ENCODE data around the gene MTG2. TPM values are rescaled to one million over a fixed set of nuclear protein-coding genes. Genes with fewer than 3 reads are reported as not detected.

MTG2 gene
- total and polyA plus RNA-seq, 2 of the 4 experiments (the other 2 are of a cell fraction) = 11.5 to 25.2 TPM

- Histone ChIP-seq H2AK5ac (ENCODE audit: low read depth, low read length) (no peak overlapping the region), H3K4ac (ENCODE audit: low read depth, low read length) (no peak overlapping the region), H4K91ac (ENCODE audit: insufficient read depth, low read depth, low read length) (no peak overlapping the region), H4K8ac (ENCODE audit: low read depth in 2 of 2, low read length in 2 of 2) (no peak overlapping the region), H3K79me1 (ENCODE audit: low read depth in 1 of 2, low read length in 2 of 2) (peaks cover 2 to 6% of the 10 kb centered on the region in 2 experiments; a peak in 2 of 4 replicates), H3K9me1 (ENCODE audit: insufficient read depth, low read length) (0 out of 2 replicates have a peak, but pooled peaks cover 5% of the 10 kb centered on the region), H3K27ac (ENCODE audit: insufficient read depth, low read length) (no peak overlapping the region), H2BK15ac (ENCODE audit: low read depth, low read length) (no peak overlapping the region), H3K4me1 (ENCODE audit: control insufficient read depth, insufficient read depth, low read length) (no peaks in the 10 kb centered on the region; the same call in 1 of the 2 replicates), H3K14ac (replicated peaks; ENCODE audit: low read depth, low read length) (no peak overlapping the region), H3K18ac (ENCODE audit: low read depth, low read length) (no peak overlapping the region), H4K20me1 (ENCODE audit: insufficient read depth, low read length) (no peaks in the 10 kb centered on the region), H3K23ac (ENCODE audit: low read depth, low read length) (no peak overlapping the region), H2AFZ (replicated peaks; ENCODE audit: low read length, poor library complexity) (no peak overlapping the region), H4K5ac (ENCODE audit: low read depth, low read length) (no peak overlapping the region), H3K4me3 (ENCODE audit: insufficient read depth, low read depth, low read length) (no peak overlapping the region), H2BK20ac (ENCODE audit: low read depth, low read length) (no peak overlapping the region), H2BK5ac (ENCODE audit: low read depth, low read length, poor library complexity, severe bottlenecking) (no peak overlapping the region), H3K27me3 (ENCODE audit: control insufficient read depth, insufficient read depth, low read length) (no peaks in the 10 kb centered on the region), H3K9me3 (ENCODE audit: control insufficient read depth, insufficient read depth, low read length) (no peaks in the 10 kb centered on the region), H3K9ac (ENCODE audit: low read depth, low read length) (no peak overlapping the region), H2BK120ac (ENCODE audit: low read depth, low read length) (no peak overlapping the region), H2AK9ac (replicated peaks; ENCODE audit: low read depth, low read length, poor library complexity) (no peak overlapping the region), H3K4me2 (ENCODE audit: low read depth, low read length) (no peak overlapping the region), H3K56ac (ENCODE audit: extremely low read depth, insufficient read depth, low read length) (no peak overlapping the region), H3K36me3 (ENCODE audit: control insufficient read depth, insufficient read depth, low read length) (peaks cover 36% of the 10 kb centered on the region)
- no TSS peak for BruUV-seq (replicated peaks)
- DNase-seq = no peak
- in situ Hi-C loops (cut with MboI; ENCODE audit: low sequenced_read_pairs) = no loop called here
- TF ChIP-seq RFX5 (IDR thresholded peaks at IDR 0.05; ENCODE audit: low read depth, low read length) = no peak
- no peak for TF ChIP-seq MAZ (IDR thresholded peaks at IDR 0.05; ENCODE audit: borderline replicate concordance, low read depth, low read length)
- TF ChIP-seq BHLHE40 (IDR thresholded peaks at IDR 0.05; ENCODE audit: low read depth, low read length) = no peak
- TF ChIP-seq RAD21 (IDR thresholded peaks at IDR 0.05; ENCODE audit: low read length) = no peak
- no peak for TF ChIP-seq ELK1 (IDR thresholded peaks at IDR 0.05; ENCODE audit: borderline replicate concordance, low read depth, low read length)
- no peak for TF ChIP-seq FOS (IDR thresholded peaks at IDR 0.05; ENCODE audit: low read depth, low read length)
- no peak for TF ChIP-seq CEBPB (IDR thresholded peaks at IDR 0.05; ENCODE audit: low read depth, low read length)
- no peak for TF ChIP-seq POLR2A (IDR thresholded peaks at IDR 0.05; ENCODE audit: low read depth, low read length)
- no peak for TF ChIP-seq USF2 (IDR thresholded peaks at IDR 0.05; ENCODE audit: low read depth, low read length)
- intact Hi-C loops (cut with micrococcal nuclease) = no loop called here
- CTCF ChIA-PET = no interaction called here
- no peak for ATAC-seq (ENCODE audit: low read depth)
- dilution Hi-C loops (cut with HindIII; ENCODE audit: low sequenced_read_pairs, unreplicated experiment) = no loop called here
- POLR2A ChIA-PET (ENCODE audit: unreplicated experiment) = no interaction called here
- 100% methylated on average over 4 of the region's 9 CpGs; no CpG with 5 or more reads in 1 of the 2 experiments for WGBS, 2 experiments (ENCODE audit: extremely low coverage in 2 of 2, insufficient read length in 1 of 2)
Measured at GRCh38 chr20:62170536-62170935, 12.3 kb upstream of the MTG2 start.

All from IMR-90 (cell line).